K562 (cell line): ENCODE results near the gene EGR2. TPM values are rescaled to one million over a fixed set of nuclear protein-coding genes. Genes with fewer than 3 reads are reported as not detected.

ENCODE experiments used
- ATAC-seq: fragments of 200-7000 bp; cut with Tn5 transposase; 3 replicates; pipeline ENCODE4 v1.9.1; 2020; ENCODE audit warnings: moderate library complexity
- BruUV-seq: library from RNA; stranded (reverse); fragments of 400-500 nt; replicated peaks from 2 replicates; lab custom pipeline; 2021; lab: Mats Ljungman, UMichigan
- CTCF ChIA-PET: fragments of 300-600 bp; formaldehyde crosslinking; extraction: SDS; loops from one replicate; lab custom pipeline; 2021; ENCODE audit warnings: low intra/inter-chr PET ratio; lab: Yijun Ruan, JAX
- POLR2A ChIA-PET: fragments of 300-600, 350-650 bp; sonication (Branson Sonifier 250); formaldehyde crosslinking; extraction: SDS; loops from one replicate; lab custom pipeline; 2021; ENCODE audit warnings: antibody characterized with exemption, inconsistent platforms; lab: Yijun Ruan, JAX
- DNase-seq, 4 experiments: peaks; one replicate each; pipeline versions ENCODE4 v3.0.0 to v3.0.0-alpha.2; 2011 to 2018; ENCODE audit warnings: low spot score in 3 of 4, mixed read lengths in 3 of 4; ENCODE audit errors: extremely low read depth in 1 of 4
- FAIRE-seq: peaks from 2 replicates; lab custom pipeline; 2011; peaks lifted over from hg19 to GRCh38; lab: Jason Lieb, UNC
- H2AFZ ChIP-seq: 2 replicates; pipeline ENCODE4 v1.6.0; 2011; ENCODE audit warnings: low read depth, low read length, control low read depth, inconsistent platforms
- H3K27ac ChIP-seq: fragments of 200-600 bp; 3 replicates; pipeline ENCODE4 v1.8.0; 2011; ENCODE audit warnings: low read depth, mild to moderate bottlenecking, control low read depth, inconsistent platforms, low read length, moderate library complexity, mixed read lengths; ENCODE audit errors: extremely low read depth
- H3K27me3 ChIP-seq, 2 experiments: fragments of 300-600 bp in 1 of 2; 2 replicates in 1 of 2; 3 replicates in 1 of 2; pipeline versions ENCODE4 v1.6.0 to v1.8.0; 2011; ENCODE audit warnings: inconsistent platforms in 2 of 2, low read length in 2 of 2, mild to moderate bottlenecking in 1 of 2, mixed read lengths in 1 of 2, moderate library complexity in 1 of 2; ENCODE audit not compliant: control insufficient read depth in 2 of 2, insufficient read depth in 2 of 2
- H3K36me3 ChIP-seq: fragments of 300-600 bp; 3 replicates; pipeline ENCODE4 v1.8.0; 2011; ENCODE audit warnings: mild to moderate bottlenecking, low read length, inconsistent platforms; ENCODE audit not compliant: control insufficient read depth, insufficient read depth
- H3K4me1 ChIP-seq, 2 experiments: fragments of 200-600 bp in 1 of 2; replicated peaks in 1 of 2; 2 replicates in 1 of 2; 3 replicates in 1 of 2; pipeline versions ENCODE4 v1.5.1 to v1.8.0; 2011; ENCODE audit warnings: inconsistent platforms in 2 of 2, low read length in 2 of 2, mild to moderate bottlenecking in 1 of 2, mixed read lengths in 1 of 2, moderate library complexity in 1 of 2; ENCODE audit not compliant: control insufficient read depth in 2 of 2, insufficient read depth in 2 of 2
- H3K4me2 ChIP-seq: 2 replicates; pipeline ENCODE4 v1.6.1; 2011; ENCODE audit warnings: low read length, control low read depth, inconsistent platforms, mixed read lengths; ENCODE audit not compliant: insufficient read depth
- H3K4me3 ChIP-seq: fragments of 200-600 bp; sonication (generic), shearing (Covaris generic); 2 replicates; pipeline ENCODE4 v1.5.1; 2016; ENCODE audit warnings: control low read depth, inconsistent platforms
- H3K79me2 ChIP-seq: fragments of 200-600 bp; 3 replicates; pipeline ENCODE4 v1.8.0; 2011; ENCODE audit warnings: low read length, inconsistent platforms; ENCODE audit not compliant: control insufficient read depth, insufficient read depth
- H3K9ac ChIP-seq, 2 experiments: 2 replicates each; pipeline versions ENCODE4 v1.6.0 to v1.6.1; 2011; ENCODE audit warnings: low read depth in 2 of 2, low read length in 2 of 2, control low read depth in 1 of 2, inconsistent platforms in 1 of 2, mild to moderate bottlenecking in 1 of 2, mixed read lengths in 1 of 2; ENCODE audit not compliant: insufficient read depth in 1 of 2
- H3K9me1 ChIP-seq: one replicate; pipeline ENCODE4 v1.6.0; 2011; ENCODE audit warnings: inconsistent platforms, mild to moderate bottlenecking, low read length, moderate library complexity; ENCODE audit not compliant: control insufficient read depth, insufficient read depth
- H3K9me3 ChIP-seq: replicated peaks from 2 replicates; pipeline ENCODE4 v1.5.1; 2011; ENCODE audit warnings: low read depth, low read length, inconsistent platforms; ENCODE audit not compliant: control insufficient read depth, insufficient read depth
- H4K20me1 ChIP-seq: replicated peaks from 2 replicates; pipeline ENCODE4 v1.6.1; 2011; ENCODE audit warnings: low read length, inconsistent platforms, mixed read lengths; ENCODE audit not compliant: control insufficient read depth, insufficient read depth
- ADNP ChIP-seq: fragments of 200-800 bp; sonication (Bioruptor generic); IDR thresholded peaks from 2 replicates; pipeline ENCODE4 v1.6.1; 2016; ENCODE audit warnings: missing genetic modification characterization, missing compliant biosample characterization
- JUN ChIP-seq, 2 experiments: sonication (generic) in 1 of 2; formaldehyde crosslinking in 1 of 2; IDR thresholded peaks; 2 replicates each; pipeline versions ENCODE4 v1.6.1 to v1.8.0; 2012 to 2022; ENCODE audit warnings: borderline replicate concordance in 2 of 2, mild to moderate bottlenecking in 2 of 2, improper control_type of control experiment in 1 of 2, low read depth in 1 of 2, low read length in 1 of 2, missing genetic modification reagents in 1 of 2
- KDM1A ChIP-seq, 2 experiments: fragments of 450-650 bp; IDR thresholded peaks; 2 replicates each; pipeline ENCODE4 v1.6.1; 2016; ENCODE audit warnings: mild to moderate bottlenecking in 2 of 2
- NCOA4 ChIP-seq: fragments of 450-650 bp; IDR thresholded peaks from 2 replicates; pipeline ENCODE4 v1.6.1; 2018; ENCODE audit warnings: mild to moderate bottlenecking; ENCODE audit not compliant: partially characterized antibody
- NUFIP1 ChIP-seq: fragments of 450-650 bp; IDR thresholded peaks from 2 replicates; pipeline ENCODE4 v1.6.1; 2018; ENCODE audit not compliant: partially characterized antibody
- SETDB1 ChIP-seq: IDR thresholded peaks from one replicate; pipeline ENCODE4 v1.6.1; 2012; ENCODE audit warnings: low read length, control low read depth, inconsistent platforms
- ZNF124 ChIP-seq: sonication (generic); formaldehyde crosslinking; IDR thresholded peaks from 2 replicates; pipeline ENCODE4 v1.8.1; 2022; ENCODE audit warnings: missing genetic modification reagents
- ZNF197 ChIP-seq: fragments of 200-800 bp; sonication (Bioruptor generic); IDR thresholded peaks from 2 replicates; pipeline ENCODE4 v1.6.1; 2016; ENCODE audit warnings: low read depth, missing genetic modification characterization, missing compliant biosample characterization
- ZNF3 ChIP-seq: fragments of 250-450 bp; sonication (Bioruptor Pico); IDR thresholded peaks from 2 replicates; pipeline ENCODE4 v1.5.0; 2021; ENCODE audit warnings: mild to moderate bottlenecking, moderate library complexity
- ZNF639 ChIP-seq, 2 experiments: fragments of 200-800 bp in 1 of 2; sonication (Bioruptor generic) in 1 of 2; sonication (generic) in 1 of 2; formaldehyde crosslinking in 1 of 2; IDR thresholded peaks in 1 of 2; conservative IDR thresholded peaks in 1 of 2; 2 replicates each; pipeline versions ENCODE4 v1.5.0 to v1.6.1; 2016 to 2020; ENCODE audit warnings: missing compliant biosample characterization in 1 of 2, missing genetic modification characterization in 1 of 2, missing genetic modification reagents in 1 of 2
- WGBS: fragments of 100-300 bp; shearing (Covaris generic); methylation state at CpG from one replicate; pipeline ENCODE4 v1.1.6; 2016; ENCODE audit warnings: low coverage, mixed read lengths; ENCODE audit not compliant: insufficient coverage; ENCODE audit errors: missing lambda C conversion rate; 5-methylcytosine and 5-hydroxymethylcytosine counted together
- in situ Hi-C: fragments of 300-500 bp; cut with MboI; formaldehyde crosslinking; loops from 4 replicates; pipeline ENCODE4 v1.15.0; 2018; ENCODE audit warnings: inconsistent platforms, mixed read lengths
- intact Hi-C: fragments of 100-400 bp; cut with micrococcal nuclease; formaldehyde crosslinking; loops from 2 replicates; pipeline ENCODE4 v1.14.2; 2022
- polyA plus RNA-seq, 8 experiments: library from polyadenylated mRNA; depleted of rRNA in 4 of 8; stranded (reverse) in 5 of 8; unstranded in 3 of 8; fragments of >200 nt; fragmentation: Nextera tagmentation in 2 of 8; fragmentation: Illumina TruSeq in 1 of 8; extraction: Ambion mirVana in 2 of 8; extraction: Trizol in 1 of 8; gene quantifications; 2 replicates each; pipeline versions ENCODE4 v1.2.1 to v1.2.3, GENCODE V29; 2011 to 2014; ENCODE audit warnings: inconsistent platforms in 1 of 8, missing spikeins in 1 of 8
- total RNA-seq, 7 experiments: library from RNA; depleted of rRNA in 6 of 7; stranded (reverse); fragments of >200 nt in 6 of 7; fragmentation: Illumina TruSeq in 2 of 7; extraction: Trizol in 2 of 7; gene quantifications; 2 replicates each; pipeline versions ENCODE4 v1.2.1 to v1.2.3, GENCODE V29; 2011 to 2021; ENCODE audit warnings: low replicate concordance in 1 of 7
- TF ChIP-seq, protein P1 (sequence below): sonication (generic); formaldehyde crosslinking; IDR thresholded peaks from 2 replicates; pipeline ENCODE4 v1.8.1; 2023; ENCODE audit warnings: mild to moderate bottlenecking, missing genetic modification reagents

The EGR2 gene
- total and polyA plus RNA-seq, 9 of the 15 experiments (the other 6 are each of a cell fraction or from before 2014, with no cell fraction given) = 0.08 to 0.18 (median 0.12) TPM; not detected in 4

GRCh38 chr10:62814756-62815380, 1.3 kb downstream of the EGR2 start (continued):
- no peak for TF ChIP-seq ADNP
- TF ChIP-seq KDM1A (IDR thresholded peaks at IDR 0.05) = no peak
- TF ChIP-seq, protein P1, sequence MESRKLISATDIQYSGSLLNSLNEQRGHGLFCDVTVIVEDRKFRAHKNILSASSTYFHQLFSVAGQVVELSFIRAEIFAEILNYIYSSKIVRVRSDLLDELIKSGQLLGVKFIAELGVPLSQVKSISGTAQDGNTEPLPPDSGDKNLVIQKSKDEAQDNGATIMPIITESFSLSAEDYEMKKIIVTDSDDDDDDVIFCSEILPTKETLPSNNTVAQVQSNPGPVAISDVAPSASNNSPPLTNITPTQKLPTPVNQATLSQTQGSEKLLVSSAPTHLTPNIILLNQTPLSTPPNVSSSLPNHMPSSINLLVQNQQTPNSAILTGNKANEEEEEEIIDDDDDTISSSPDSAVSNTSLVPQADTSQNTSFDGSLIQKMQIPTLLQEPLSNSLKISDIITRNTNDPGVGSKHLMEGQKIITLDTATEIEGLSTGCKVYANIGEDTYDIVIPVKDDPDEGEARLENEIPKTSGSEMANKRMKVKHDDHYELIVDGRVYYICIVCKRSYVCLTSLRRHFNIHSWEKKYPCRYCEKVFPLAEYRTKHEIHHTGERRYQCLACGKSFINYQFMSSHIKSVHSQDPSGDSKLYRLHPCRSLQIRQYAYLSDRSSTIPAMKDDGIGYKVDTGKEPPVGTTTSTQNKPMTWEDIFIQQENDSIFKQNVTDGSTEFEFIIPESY (CRISPR knock-in tag) = peak; percentile 36; the same call in 1 of the 2 replicates
- no peak for TF ChIP-seq ZNF3
- no peak for TF ChIP-seq SETDB1

GRCh38 chr10:62813981-62814380, 2.2 kb downstream of the EGR2 start:
- no peak for TF ChIP-seq ZNF639 (CRISPR knock-in tag; conservative IDR thresholded peaks at IDR 0.05 in 1 of 2, IDR thresholded peaks at IDR 0.05 in 1 of 2)
- no peak for TF ChIP-seq NUFIP1
- no peak for TF ChIP-seq ZNF197 (CRISPR knock-in tag)
- no peak for TF ChIP-seq ZNF124 (CRISPR knock-in tag)
- TF ChIP-seq NCOA4 = no peak
- no peak for TF ChIP-seq JUN (IDR thresholded peaks at IDR 0.05; ENCODE audit: borderline replicate concordance, low read depth, low read length)
- TF ChIP-seq JUN (CRISPR knock-in tag; IDR thresholded peaks at IDR 0.05; ENCODE audit: borderline replicate concordance) = no peak
- intact Hi-C loops (no loop called here), in situ Hi-C loops (no loop called here)
- Histone ChIP-seq H3K36me3 (no peaks in the 10 kb centered on the region), H3K4me3 (no peak overlapping the region), H3K4me2 (no peak overlapping the region), H4K20me1 (no peaks in the 10 kb centered on the region), H2AFZ (no peak overlapping the region), H3K27me3 (peaks cover 15 to 46% of the 10 kb centered on the region in 2 experiments; a peak in 4 of 5 replicates), H3K9me3 (no peaks in the 10 kb centered on the region), H3K9me1 (no peaks in the 10 kb centered on the region), H3K27ac (no peak overlapping the region), H3K4me1 (peaks cover 7 to 49% of the 10 kb centered on the region in 2 experiments; a peak in 3 of 5 replicates), H3K9ac (no peak overlapping the region), H3K79me2 (no peaks in the 10 kb centered on the region)
- no peak for ATAC-seq
- 18% methylated on average over 3 of the region's 5 CpGs for WGBS
- no TSS peak for BruUV-seq
- DNase-seq = no peak
- ChIA-PET CTCF (no interaction called here), POLR2A (no interaction called here)
- no peak for FAIRE-seq
